ENCODE data around the gene LMF1. TPM values are rescaled to one million over a fixed set of nuclear protein-coding genes. Genes with fewer than 3 reads are reported as not detected.

Gene LMF1
- polyA plus RNA-seq, 3 donors: 5.9 to 14.7 (median 10.6) TPM

- H4K20me1 ChIP-seq (ENCODE audit: insufficient read depth, low read length): no peaks in the 10 kb centered on the region
- no peaks in the 10 kb centered on the region for H3K36me3 ChIP-seq (replicated peaks in 1 of 2; ENCODE audit: control insufficient read depth in 1 of 2, insufficient read depth in 2 of 2, low read length in 2 of 2)
- Mint-ChIP-seq H3K4me3 (no peak overlapping the region), H3K36me3 (peaks cover 0 to 3% of the 10 kb centered on the region in 2 donors), H3K27ac (no peak overlapping the region), H3K4me1 (no peaks in the 10 kb centered on the region), H3K9me3 (peaks cover 8 to 31% (median 24%) of the 10 kb centered on the region in 7 donors), H3K27me3 (ENCODE audit: low read depth in 3 of 3) (peaks cover 0 to 4% (median 3%) of the 10 kb centered on the region in 3 donors)
- H2AFZ ChIP-seq (ENCODE audit: insufficient read depth, low read depth, low read length, poor library complexity, severe bottlenecking): no peak overlapping the region
- H3K4me3 ChIP-seq (replicated peaks in 1 of 3; ENCODE audit: low read depth in 2 of 3, low read length in 3 of 3): no peak overlapping the region
- intact Hi-C loops (cut with micrococcal nuclease): no loop called here
- peaks cover 18 to 26% of the 10 kb centered on the region in 2 donors for H3K9me3 ChIP-seq (replicated peaks in 1 of 2; ENCODE audit: control insufficient read depth in 1 of 2, insufficient read depth in 1 of 2, low read length in 2 of 2)
- no peak overlapping the region for H3K4me2 ChIP-seq (replicated peaks; ENCODE audit: extremely low read depth, low read length, poor library complexity, severe bottlenecking)
- H3K79me2 ChIP-seq (ENCODE audit: insufficient read depth, low read length): no peaks in the 10 kb centered on the region
- no peak for DNase-seq
- 90% methylated on average over 3 of the region's 5 CpGs for WGBS (ENCODE audit: insufficient coverage)
- H3K27ac ChIP-seq (ENCODE audit: low read depth in 1 of 2, low read length in 2 of 2): no peak overlapping the region
- TF ChIP-seq, protein P1, sequence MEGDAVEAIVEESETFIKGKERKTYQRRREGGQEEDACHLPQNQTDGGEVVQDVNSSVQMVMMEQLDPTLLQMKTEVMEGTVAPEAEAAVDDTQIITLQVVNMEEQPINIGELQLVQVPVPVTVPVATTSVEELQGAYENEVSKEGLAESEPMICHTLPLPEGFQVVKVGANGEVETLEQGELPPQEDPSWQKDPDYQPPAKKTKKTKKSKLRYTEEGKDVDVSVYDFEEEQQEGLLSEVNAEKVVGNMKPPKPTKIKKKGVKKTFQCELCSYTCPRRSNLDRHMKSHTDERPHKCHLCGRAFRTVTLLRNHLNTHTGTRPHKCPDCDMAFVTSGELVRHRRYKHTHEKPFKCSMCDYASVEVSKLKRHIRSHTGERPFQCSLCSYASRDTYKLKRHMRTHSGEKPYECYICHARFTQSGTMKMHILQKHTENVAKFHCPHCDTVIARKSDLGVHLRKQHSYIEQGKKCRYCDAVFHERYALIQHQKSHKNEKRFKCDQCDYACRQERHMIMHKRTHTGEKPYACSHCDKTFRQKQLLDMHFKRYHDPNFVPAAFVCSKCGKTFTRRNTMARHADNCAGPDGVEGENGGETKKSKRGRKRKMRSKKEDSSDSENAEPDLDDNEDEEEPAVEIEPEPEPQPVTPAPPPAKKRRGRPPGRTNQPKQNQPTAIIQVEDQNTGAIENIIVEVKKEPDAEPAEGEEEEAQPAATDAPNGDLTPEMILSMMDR (IDR thresholded peaks at IDR 0.05): no peak
- no peak overlapping the region for H3K9ac ChIP-seq (ENCODE audit: insufficient read depth, low read length, poor library complexity, severe bottlenecking)
- no peaks in the 10 kb centered on the region for H3K4me1 ChIP-seq (ENCODE audit: control insufficient read depth in 1 of 2, insufficient read depth in 2 of 2, low read length in 2 of 2)
- H3K27me3 ChIP-seq (ENCODE audit: control insufficient read depth in 2 of 2, insufficient read depth in 2 of 2, low read length in 2 of 2): no peaks in the 10 kb centered on the region
Measured at GRCh38 chr16:865026-865425, 105.8 kb downstream of the LMF1 start.

DNA sequence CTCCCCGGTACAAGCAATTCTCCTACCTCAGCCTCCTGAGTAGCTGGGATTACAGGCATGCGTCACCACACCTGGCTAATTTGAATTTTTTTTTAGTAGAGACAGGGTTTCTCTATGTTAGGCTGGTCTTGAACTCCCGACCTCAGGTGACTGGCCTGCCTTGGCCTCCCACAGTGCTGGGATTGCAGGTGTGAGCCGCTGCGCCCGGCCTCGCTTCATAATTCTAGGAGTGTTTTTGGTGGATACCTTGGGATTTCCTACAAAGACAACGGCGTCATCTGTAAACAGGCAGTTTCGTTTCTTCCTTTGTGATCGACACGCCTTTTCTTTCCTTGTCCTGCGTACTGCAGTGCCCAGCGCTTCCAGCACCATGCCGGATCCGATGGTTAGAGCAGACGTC is 109.3 kb downstream of the LMF1 start:
- no peak for DNase-seq
- H3K4me3 Mint-ChIP-seq: no peak overlapping the region
- H3K4me3 ChIP-seq (replicated peaks in 1 of 3; ENCODE audit: low read depth in 2 of 3, low read length in 3 of 3): no peak overlapping the region
- H3K9me3 ChIP-seq (replicated peaks in 1 of 2; ENCODE audit: control insufficient read depth in 1 of 2, insufficient read depth in 1 of 2, low read length in 2 of 2): peaks cover 38 to 55% of the 10 kb centered on the region in 2 donors
- H3K4me2 ChIP-seq (replicated peaks; ENCODE audit: extremely low read depth, low read length, poor library complexity, severe bottlenecking): no peak overlapping the region
- no peak overlapping the region for H3K9ac ChIP-seq (ENCODE audit: insufficient read depth, low read length, poor library complexity, severe bottlenecking)
- intact Hi-C loops (cut with micrococcal nuclease): no loop called here
- H2AFZ ChIP-seq (ENCODE audit: insufficient read depth, low read depth, low read length, poor library complexity, severe bottlenecking): no peak overlapping the region
- no peaks in the 10 kb centered on the region for H4K20me1 ChIP-seq (ENCODE audit: insufficient read depth, low read length)
- TF ChIP-seq, protein P1 (IDR thresholded peaks at IDR 0.05): no peak
- H3K4me1 Mint-ChIP-seq: no peaks in the 10 kb centered on the region
- H3K27ac ChIP-seq (ENCODE audit: low read depth in 1 of 2, low read length in 2 of 2): no peak overlapping the region
- peaks cover 0 to 8% of the 10 kb centered on the region in 2 donors for H3K36me3 Mint-ChIP-seq
- peaks cover 0 to 3% (median 0%) of the 10 kb centered on the region in 3 donors for H3K27me3 Mint-ChIP-seq (ENCODE audit: low read depth in 3 of 3)
- WGBS (ENCODE audit: insufficient coverage): 99% methylated on average over 11 of the region's 17 CpGs
- no peaks in the 10 kb centered on the region for H3K4me1 ChIP-seq (ENCODE audit: control insufficient read depth in 1 of 2, insufficient read depth in 2 of 2, low read length in 2 of 2)
- no peaks in the 10 kb centered on the region for H3K27me3 ChIP-seq (ENCODE audit: control insufficient read depth in 2 of 2, insufficient read depth in 2 of 2, low read length in 2 of 2)
- peaks cover 24 to 60% (median 54%) of the 10 kb centered on the region in 7 donors for H3K9me3 Mint-ChIP-seq
- no peak overlapping the region for H3K27ac Mint-ChIP-seq
- no peaks in the 10 kb centered on the region for H3K36me3 ChIP-seq (replicated peaks in 1 of 2; ENCODE audit: control insufficient read depth in 1 of 2, insufficient read depth in 2 of 2, low read length in 2 of 2)
- H3K79me2 ChIP-seq (ENCODE audit: insufficient read depth, low read length): no peaks in the 10 kb centered on the region

Data from CD14-positive monocyte (primary cell).